ENCODE data around the gene CALN1.

DNA sequence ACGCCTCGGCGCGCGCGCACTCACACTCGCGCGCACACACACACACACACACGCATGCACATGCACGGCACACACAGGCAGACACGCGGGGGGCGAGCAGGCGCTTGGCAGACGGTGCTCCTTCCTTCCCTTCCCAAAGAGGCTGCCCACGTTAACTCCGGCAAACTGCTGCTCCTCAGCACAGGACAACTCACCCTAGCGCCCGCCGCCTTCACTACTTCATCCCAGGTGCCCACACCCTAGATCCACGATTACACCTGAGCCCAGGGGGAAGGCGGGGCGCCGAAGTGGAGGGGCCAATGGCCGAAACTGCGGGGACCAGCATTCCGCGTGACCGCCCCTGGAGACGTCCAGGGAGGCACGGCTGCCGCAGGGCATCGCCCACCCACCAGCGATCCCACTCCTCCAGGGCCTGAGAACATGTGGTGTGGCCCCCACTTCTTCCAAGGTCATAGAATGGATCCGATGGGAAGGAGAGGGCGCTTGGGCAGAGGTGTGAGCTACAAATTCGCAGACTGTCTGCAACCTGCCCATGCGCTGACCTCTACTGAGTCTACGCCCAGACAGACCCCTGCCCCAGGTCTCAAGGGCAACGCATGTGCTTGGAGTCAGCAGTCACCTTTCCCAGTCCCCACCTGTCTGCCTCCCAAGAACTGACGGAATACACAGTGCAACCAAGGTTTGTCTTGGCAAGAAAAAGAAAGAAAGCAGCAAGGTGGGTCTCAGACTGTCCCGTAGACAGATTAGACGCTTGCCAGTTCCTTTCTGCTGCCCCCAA lies 74.6 kb downstream of the CALN1 start:
- TF ChIP-seq, protein P1, sequence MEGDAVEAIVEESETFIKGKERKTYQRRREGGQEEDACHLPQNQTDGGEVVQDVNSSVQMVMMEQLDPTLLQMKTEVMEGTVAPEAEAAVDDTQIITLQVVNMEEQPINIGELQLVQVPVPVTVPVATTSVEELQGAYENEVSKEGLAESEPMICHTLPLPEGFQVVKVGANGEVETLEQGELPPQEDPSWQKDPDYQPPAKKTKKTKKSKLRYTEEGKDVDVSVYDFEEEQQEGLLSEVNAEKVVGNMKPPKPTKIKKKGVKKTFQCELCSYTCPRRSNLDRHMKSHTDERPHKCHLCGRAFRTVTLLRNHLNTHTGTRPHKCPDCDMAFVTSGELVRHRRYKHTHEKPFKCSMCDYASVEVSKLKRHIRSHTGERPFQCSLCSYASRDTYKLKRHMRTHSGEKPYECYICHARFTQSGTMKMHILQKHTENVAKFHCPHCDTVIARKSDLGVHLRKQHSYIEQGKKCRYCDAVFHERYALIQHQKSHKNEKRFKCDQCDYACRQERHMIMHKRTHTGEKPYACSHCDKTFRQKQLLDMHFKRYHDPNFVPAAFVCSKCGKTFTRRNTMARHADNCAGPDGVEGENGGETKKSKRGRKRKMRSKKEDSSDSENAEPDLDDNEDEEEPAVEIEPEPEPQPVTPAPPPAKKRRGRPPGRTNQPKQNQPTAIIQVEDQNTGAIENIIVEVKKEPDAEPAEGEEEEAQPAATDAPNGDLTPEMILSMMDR (IDR thresholded peaks at IDR 0.05) = no peak
- TF ChIP-seq POLR2A (IDR thresholded peaks at IDR 0.05) = no peak
